ENCODE measurements around the gene POC5.
"Not testable (repeated sequence)": the region's sequence is repeated elsewhere in the genome, so short reads cannot be mapped to it uniquely, and the experiment has no call there.

POC5 gene

GRCh38 chr5:75726224-75726623, 9.0 kb upstream of the POC5 start:
- H3K4me1 Mint-ChIP-seq; H3K27ac Mint-ChIP-seq (ENCODE audit: low read depth); ATAC-seq (replicated peaks; ENCODE audit: extremely low read depth, poor library complexity, severe bottlenecking); H3K9me3 Mint-ChIP-seq; H3K36me3 Mint-ChIP-seq (ENCODE audit: insufficient read depth); DNase-seq (ENCODE audit: low spot score in 2 of 2); H3K4me3 Mint-ChIP-seq: not testable (repeated sequence)
- H3K27me3 Mint-ChIP-seq, result peaks cover 46% of the 10 kb centered on the region

GRCh38 chr5:75723378-75723777, 6.1 kb upstream of the POC5 start:
- Mint-ChIP-seq H3K27me3 (peaks cover 26% of the 10 kb centered on the region), H3K27ac (ENCODE audit: low read depth) (no peak overlapping the region), H3K4me3 (no peak overlapping the region), H3K9me3 (no peaks in the 10 kb centered on the region), H3K4me1 (no peaks in the 10 kb centered on the region), H3K36me3 (ENCODE audit: insufficient read depth) (no peaks in the 10 kb centered on the region)
- ATAC-seq (replicated peaks; ENCODE audit: extremely low read depth, poor library complexity, severe bottlenecking) (no peak), DNase-seq (ENCODE audit: low spot score in 2 of 2) (no peak)

- Mint-ChIP-seq H3K9me3 (no peaks in the 10 kb centered on the region), H3K27ac (ENCODE audit: low read depth) (no peak overlapping the region), H3K4me3 (no peak overlapping the region), H3K4me1 (peaks cover 9% of the 10 kb centered on the region), H3K27me3 (peaks cover 12% of the 10 kb centered on the region), H3K36me3 (ENCODE audit: insufficient read depth) (peaks cover 8% of the 10 kb centered on the region)
- ATAC-seq (replicated peaks; ENCODE audit: extremely low read depth, poor library complexity, severe bottlenecking), result no peak
- no peak for DNase-seq (ENCODE audit: low spot score in 2 of 2)
These were observed 4.3 kb upstream of the POC5 start for GRCh38 chr5:75721573-75721972.

- H3K9me3 Mint-ChIP-seq, result no peaks in the 10 kb centered on the region
- H3K27ac Mint-ChIP-seq (ENCODE audit: low read depth), result no peak overlapping the region
- DNase-seq (ENCODE audit: low spot score in 2 of 2), result no peak
- H3K4me3 Mint-ChIP-seq, result no peak overlapping the region
- peaks cover 16% of the 10 kb centered on the region for H3K4me1 Mint-ChIP-seq
- peaks cover 8% of the 10 kb centered on the region for H3K36me3 Mint-ChIP-seq (ENCODE audit: insufficient read depth)
- no peak for ATAC-seq (replicated peaks; ENCODE audit: extremely low read depth, poor library complexity, severe bottlenecking)
- peaks cover 9% of the 10 kb centered on the region for H3K27me3 Mint-ChIP-seq
These were observed 3.6 kb upstream of the POC5 start for GRCh38 chr5:75720882-75721281.

GRCh38 chr5:75716715-75717081, 539 bp downstream of the POC5 start:
- H3K27ac Mint-ChIP-seq (ENCODE audit: low read depth), result peak overlapping the region; percentile 97
- H3K9me3 Mint-ChIP-seq, result no peaks in the 10 kb centered on the region
- H3K4me3 Mint-ChIP-seq, result peak overlapping the region; percentile 99
- peaks cover 19% of the 10 kb centered on the region for H3K36me3 Mint-ChIP-seq (ENCODE audit: insufficient read depth)
- H3K27me3 Mint-ChIP-seq, result no peaks in the 10 kb centered on the region
- DNase-seq (ENCODE audit: low spot score in 2 of 2), result no peak
- ATAC-seq (replicated peaks; ENCODE audit: extremely low read depth, poor library complexity, severe bottlenecking), result peak; percentile 8
- H3K4me1 Mint-ChIP-seq, result peaks cover 39% of the 10 kb centered on the region

GRCh38 chr5:75712091-75712490, 5.1 kb downstream of the POC5 start:
- Mint-ChIP-seq H3K27ac (ENCODE audit: low read depth) (no peak overlapping the region), H3K27me3 (no peaks in the 10 kb centered on the region), H3K36me3 (ENCODE audit: insufficient read depth) (peaks cover 25% of the 10 kb centered on the region), H3K4me3 (no peak overlapping the region), H3K9me3 (no peaks in the 10 kb centered on the region), H3K4me1 (peaks cover 45% of the 10 kb centered on the region)
- no peak for ATAC-seq (replicated peaks; ENCODE audit: extremely low read depth, poor library complexity, severe bottlenecking)
- no peak for DNase-seq (ENCODE audit: low spot score in 2 of 2)

GRCh38 chr5:75711151-75711550, 6.1 kb downstream of the POC5 start:
- Mint-ChIP-seq H3K27ac (ENCODE audit: low read depth) (no peak overlapping the region), H3K27me3 (no peaks in the 10 kb centered on the region), H3K4me3 (no peak overlapping the region), H3K4me1 (peaks cover 36% of the 10 kb centered on the region), H3K9me3 (no peaks in the 10 kb centered on the region), H3K36me3 (ENCODE audit: insufficient read depth) (peaks cover 20% of the 10 kb centered on the region)
- ATAC-seq (replicated peaks; ENCODE audit: extremely low read depth, poor library complexity, severe bottlenecking) (no peak), DNase-seq (ENCODE audit: low spot score in 2 of 2) (no peak)

GRCh38 chr5:75710637-75711036, 6.6 kb downstream of the POC5 start:
- no peaks in the 10 kb centered on the region for H3K27me3 Mint-ChIP-seq
- ATAC-seq (replicated peaks; ENCODE audit: extremely low read depth, poor library complexity, severe bottlenecking), result no peak

GRCh38 chr5:75707911-75708509, 9.2 kb downstream of the POC5 start:
- ATAC-seq (replicated peaks; ENCODE audit: extremely low read depth, poor library complexity, severe bottlenecking) (no peak), DNase-seq (ENCODE audit: low spot score in 2 of 2) (no peak)
- H3K27me3 Mint-ChIP-seq, result no peaks in the 10 kb centered on the region
- peaks cover 24% of the 10 kb centered on the region for H3K36me3 Mint-ChIP-seq (ENCODE audit: insufficient read depth)
- no peaks in the 10 kb centered on the region for H3K9me3 Mint-ChIP-seq
- H3K27ac Mint-ChIP-seq (ENCODE audit: low read depth), result no peak overlapping the region
- H3K4me1 Mint-ChIP-seq, result peaks cover 10% of the 10 kb centered on the region
- no peak overlapping the region for H3K4me3 Mint-ChIP-seq

More at GRCh38 chr5:75710637-75711036, 6.6 kb downstream of the POC5 start:
- DNase-seq (ENCODE audit: low spot score in 2 of 2), result no peak
- no peaks in the 10 kb centered on the region for H3K9me3 Mint-ChIP-seq
- no peak overlapping the region for H3K4me3 Mint-ChIP-seq
- no peak overlapping the region for H3K27ac Mint-ChIP-seq (ENCODE audit: low read depth)
- peaks cover 22% of the 10 kb centered on the region for H3K36me3 Mint-ChIP-seq (ENCODE audit: insufficient read depth)
- H3K4me1 Mint-ChIP-seq, result peaks cover 31% of the 10 kb centered on the region

GRCh38 chr5:75706775-75707174, 10.5 kb downstream of the POC5 start:
- DNase-seq (ENCODE audit: low spot score in 2 of 2), result no peak
- Mint-ChIP-seq H3K36me3 (ENCODE audit: insufficient read depth) (peaks cover 33% of the 10 kb centered on the region), H3K27me3 (no peaks in the 10 kb centered on the region), H3K27ac (ENCODE audit: low read depth) (no peak overlapping the region), H3K4me1 (peaks cover 10% of the 10 kb centered on the region), H3K9me3 (no peaks in the 10 kb centered on the region), H3K4me3 (no peak overlapping the region)
- no peak for ATAC-seq (replicated peaks; ENCODE audit: extremely low read depth, poor library complexity, severe bottlenecking)

GRCh38 chr5:75706016-75706415, 11.2 kb downstream of the POC5 start:
- Mint-ChIP-seq H3K4me3 (no peak overlapping the region), H3K27me3 (no peaks in the 10 kb centered on the region), H3K4me1 (peaks cover 10% of the 10 kb centered on the region), H3K9me3 (no peaks in the 10 kb centered on the region), H3K36me3 (ENCODE audit: insufficient read depth) (peaks cover 35% of the 10 kb centered on the region), H3K27ac (ENCODE audit: low read depth) (no peak overlapping the region)
- DNase-seq (ENCODE audit: low spot score in 2 of 2), result no peak
- ATAC-seq (replicated peaks; ENCODE audit: extremely low read depth, poor library complexity, severe bottlenecking), result no peak

- no peak for ATAC-seq (replicated peaks; ENCODE audit: extremely low read depth, poor library complexity, severe bottlenecking)
- Mint-ChIP-seq H3K36me3 (ENCODE audit: insufficient read depth) (peaks cover 31% of the 10 kb centered on the region), H3K4me1 (peaks cover 15% of the 10 kb centered on the region), H3K27me3 (no peaks in the 10 kb centered on the region), H3K9me3 (no peaks in the 10 kb centered on the region), H3K4me3 (no peak overlapping the region), H3K27ac (ENCODE audit: low read depth) (no peak overlapping the region)
- DNase-seq (ENCODE audit: low spot score in 2 of 2), result no peak
These were observed 15.4 kb downstream of the POC5 start for GRCh38 chr5:75701856-75702255.

- not testable (repeated sequence) for ATAC-seq (replicated peaks; ENCODE audit: extremely low read depth, poor library complexity, severe bottlenecking); DNase-seq (ENCODE audit: low spot score in 2 of 2); H3K9me3 Mint-ChIP-seq; H3K4me3 Mint-ChIP-seq; H3K27ac Mint-ChIP-seq (ENCODE audit: low read depth); H3K27me3 Mint-ChIP-seq
- H3K36me3 Mint-ChIP-seq (ENCODE audit: insufficient read depth), result peaks cover 19% of the 10 kb centered on the region
- peaks cover 18% of the 10 kb centered on the region for H3K4me1 Mint-ChIP-seq
These were observed 21.5 kb downstream of the POC5 start for GRCh38 chr5:75695472-75696351.

Data from central memory CD8-positive, alpha-beta T cell (primary cell).